Cardiac muscle cell (in vitro differentiated cells and primary cell): Measurements from ENCODE around the gene TP73. TPM values are rescaled to one million over a fixed set of nuclear protein-coding genes. Genes with fewer than 3 reads are reported as not detected.
A peak's percentile ranks its signal among the peaks of the same experiment; 100 is the strongest.

Experiments
- DNase-seq, 2 donors: peaks; one replicate each; pipeline versions ENCODE4 v3.0.0 to v3.0.0-alpha.2; 2010 to 2017; ENCODE audit warnings: low read depth in 1 of 2, low spot score in 1 of 2
- H3K27ac ChIP-seq: fragments of 200-600 bp; sonication (generic); 2 replicates; pipeline ENCODE4 v1.5.1; 2016
- H3K27me3 ChIP-seq: fragments of 200-600 bp; sonication (generic); 2 replicates; pipeline ENCODE4 v1.6.0; 2016; ENCODE audit warnings: control low read depth
- H3K36me3 ChIP-seq: fragments of 200-600 bp; sonication (generic); 2 replicates; pipeline ENCODE4 v1.5.1; 2016; ENCODE audit warnings: control low read depth
- H3K4me1 ChIP-seq: fragments of 200-600 bp; sonication (generic); 2 replicates; pipeline ENCODE4 v1.8.1; 2017; ENCODE audit warnings: low read depth, mild to moderate bottlenecking, mixed run types
- H3K4me3 ChIP-seq: fragments of 200-600 bp; sonication (generic); 2 replicates; pipeline ENCODE4 v1.5.1; 2016; ENCODE audit warnings: mild to moderate bottlenecking
- H3K9me3 ChIP-seq: fragments of 200-600 bp; sonication (generic); 2 replicates; pipeline ENCODE4 v1.5.1; 2017; ENCODE audit warnings: low read depth, mild to moderate bottlenecking, control low read depth
- polyA plus RNA-seq: library from polyadenylated mRNA; unstranded; fragments of >200 nt; fragmentation: Nextera tagmentation; extraction: Ambion mirVana; gene quantifications from 2 replicates; pipeline ENCODE4 v1.2.1, GENCODE V29; 2016
- total RNA-seq: library from RNA; depleted of rRNA; stranded (reverse); fragments of >200 nt; gene quantifications from 2 replicates; pipeline ENCODE4 v1.2.3, GENCODE V29; 2016
- TF ChIP-seq, protein P1 (sequence below): IDR thresholded peaks from 2 replicates; pipeline ENCODE4 v1.5.1; 2012; ENCODE audit warnings: low read depth, mild to moderate bottlenecking, low read length

TP73 gene
- total and polyA plus RNA-seq, 2 experiments from 2014 or later, result 0.87 TPM; not detected in 1

GRCh38 chr1:3745071-3745470 lies 92.8 kb downstream of the TP73 start:
- Histone ChIP-seq H3K4me1 (no peaks in the 10 kb centered on the region), H3K4me3 (no peak overlapping the region), H3K9me3 (no peaks in the 10 kb centered on the region), H3K27ac (no peak overlapping the region), H3K36me3 (peaks cover 13% of the 10 kb centered on the region), H3K27me3 (no peaks in the 10 kb centered on the region)
- TF ChIP-seq, protein P1, sequence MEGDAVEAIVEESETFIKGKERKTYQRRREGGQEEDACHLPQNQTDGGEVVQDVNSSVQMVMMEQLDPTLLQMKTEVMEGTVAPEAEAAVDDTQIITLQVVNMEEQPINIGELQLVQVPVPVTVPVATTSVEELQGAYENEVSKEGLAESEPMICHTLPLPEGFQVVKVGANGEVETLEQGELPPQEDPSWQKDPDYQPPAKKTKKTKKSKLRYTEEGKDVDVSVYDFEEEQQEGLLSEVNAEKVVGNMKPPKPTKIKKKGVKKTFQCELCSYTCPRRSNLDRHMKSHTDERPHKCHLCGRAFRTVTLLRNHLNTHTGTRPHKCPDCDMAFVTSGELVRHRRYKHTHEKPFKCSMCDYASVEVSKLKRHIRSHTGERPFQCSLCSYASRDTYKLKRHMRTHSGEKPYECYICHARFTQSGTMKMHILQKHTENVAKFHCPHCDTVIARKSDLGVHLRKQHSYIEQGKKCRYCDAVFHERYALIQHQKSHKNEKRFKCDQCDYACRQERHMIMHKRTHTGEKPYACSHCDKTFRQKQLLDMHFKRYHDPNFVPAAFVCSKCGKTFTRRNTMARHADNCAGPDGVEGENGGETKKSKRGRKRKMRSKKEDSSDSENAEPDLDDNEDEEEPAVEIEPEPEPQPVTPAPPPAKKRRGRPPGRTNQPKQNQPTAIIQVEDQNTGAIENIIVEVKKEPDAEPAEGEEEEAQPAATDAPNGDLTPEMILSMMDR, result no peak
- DNase-seq, result no peak

DNA sequence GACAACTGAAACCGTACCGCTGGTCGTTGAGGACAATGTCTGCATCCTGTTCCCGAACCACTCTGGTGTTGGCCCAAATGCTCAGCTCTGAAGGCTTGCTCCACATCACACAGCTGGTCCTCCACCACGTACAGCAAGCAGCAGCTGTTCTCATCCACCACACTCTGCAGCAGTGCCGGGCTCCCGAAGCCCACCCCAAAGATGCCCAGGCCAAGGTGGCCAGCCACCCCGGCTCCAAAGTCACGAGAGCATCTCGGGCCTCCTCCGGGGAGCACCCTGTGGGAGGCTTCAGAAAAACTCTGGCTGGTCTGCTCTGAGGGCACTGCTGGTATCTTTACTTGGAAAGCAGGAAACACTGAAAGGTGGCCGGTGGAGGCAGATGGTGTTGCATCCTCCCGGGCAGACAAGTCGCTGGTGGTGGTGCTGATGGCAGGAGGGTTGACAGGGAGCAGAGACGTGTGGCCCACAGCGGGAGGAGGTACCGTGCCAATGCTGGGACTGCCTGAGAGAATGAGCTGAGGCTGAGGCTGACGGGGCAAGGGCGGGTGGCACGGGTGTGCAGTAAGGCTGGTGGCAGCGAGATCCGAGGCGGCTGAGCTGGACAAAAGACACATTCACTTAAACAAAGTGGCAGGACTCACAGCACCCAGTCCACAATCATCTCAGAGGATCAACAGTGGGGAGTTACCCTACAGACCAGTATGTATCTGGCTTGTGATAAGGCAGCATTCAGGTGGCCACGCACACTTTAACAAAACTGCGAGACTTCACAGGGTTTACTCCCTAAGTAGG lies 93.5 kb downstream of the TP73 start:
- peaks cover 11% of the 10 kb centered on the region for H3K36me3 ChIP-seq
- no peaks in the 10 kb centered on the region for H3K27me3 ChIP-seq
- no peak overlapping the region for H3K27ac ChIP-seq
- DNase-seq, result no peak
- H3K9me3 ChIP-seq, result no peaks in the 10 kb centered on the region
- TF ChIP-seq, protein P1, result no peak
- H3K4me3 ChIP-seq, result no peak overlapping the region
- no peaks in the 10 kb centered on the region for H3K4me1 ChIP-seq

DNA sequence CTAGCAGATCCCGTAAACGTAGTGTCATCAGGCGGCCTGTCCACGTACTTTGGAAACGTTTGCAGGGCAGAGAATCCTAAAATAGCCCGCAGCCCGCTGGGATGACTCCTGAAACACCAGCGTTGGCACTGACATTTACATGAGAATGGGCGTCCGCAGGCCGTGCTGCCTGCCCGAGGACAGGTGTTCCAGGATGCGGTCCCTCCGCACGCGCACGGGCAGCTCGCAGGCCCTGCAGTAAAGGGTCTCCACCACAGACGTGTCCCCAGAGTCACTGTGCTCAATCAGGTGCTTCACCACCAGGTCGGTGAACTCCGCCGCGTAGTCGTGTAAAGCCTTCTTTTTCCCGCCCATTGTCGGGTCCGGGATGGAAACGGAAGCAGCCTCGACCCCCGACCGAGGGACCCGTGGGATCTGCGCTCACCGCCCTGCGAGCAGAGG lies 94.1 kb downstream of the TP73 start:
- no peaks in the 10 kb centered on the region for H3K4me1 ChIP-seq
- H3K9me3 ChIP-seq, result no peaks in the 10 kb centered on the region
- peaks cover 7% of the 10 kb centered on the region for H3K36me3 ChIP-seq
- no peak for DNase-seq
- peak overlapping the region; percentile 92 for H3K4me3 ChIP-seq
- TF ChIP-seq, protein P1, result no peak
- no peaks in the 10 kb centered on the region for H3K27me3 ChIP-seq
- H3K27ac ChIP-seq, result no peak overlapping the region

DNA sequence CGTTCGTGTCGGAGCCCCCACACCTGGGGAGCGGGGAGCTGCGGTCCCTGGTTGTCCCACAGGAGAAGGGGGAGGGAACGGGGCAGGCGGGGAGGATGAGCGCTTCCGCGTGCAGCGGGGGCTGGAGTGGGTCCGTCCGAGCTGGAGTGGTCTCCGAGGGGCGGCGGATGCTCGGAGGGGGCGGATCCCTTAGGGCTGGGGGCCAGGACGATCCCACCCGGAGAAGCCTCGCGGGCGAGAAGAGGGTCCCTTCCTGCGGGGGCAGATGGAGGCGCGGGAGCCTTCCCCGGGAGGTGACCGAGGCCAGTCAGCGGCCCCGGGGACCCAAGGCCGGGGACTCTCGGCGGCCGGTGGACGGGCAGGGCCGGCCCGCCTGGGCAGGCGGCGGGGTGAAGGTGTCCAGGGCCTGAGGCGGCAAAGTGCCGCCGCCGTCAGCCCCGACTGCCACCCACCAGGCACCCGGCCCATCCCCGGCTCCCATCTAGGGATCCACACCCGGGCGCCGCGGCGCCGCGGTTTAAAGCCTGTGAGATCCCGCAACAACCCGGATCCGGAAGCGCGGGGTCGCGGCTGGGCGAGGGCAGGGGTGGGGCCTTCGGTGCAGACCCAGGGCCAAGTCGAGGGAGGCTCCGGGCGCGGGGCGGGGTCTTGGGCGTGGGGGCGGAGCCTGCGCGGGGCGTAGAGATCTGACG lies 94.7 kb downstream of the TP73 start:
- Histone ChIP-seq H3K36me3 (peaks cover 5% of the 10 kb centered on the region), H3K27me3 (no peaks in the 10 kb centered on the region), H3K4me1 (no peaks in the 10 kb centered on the region), H3K9me3 (no peaks in the 10 kb centered on the region), H3K4me3 (peak overlapping the region; percentile 92), H3K27ac (no peak overlapping the region)
- TF ChIP-seq, protein P1, result no peak
- DNase-seq, result peak; percentile 78 to 90

DNA sequence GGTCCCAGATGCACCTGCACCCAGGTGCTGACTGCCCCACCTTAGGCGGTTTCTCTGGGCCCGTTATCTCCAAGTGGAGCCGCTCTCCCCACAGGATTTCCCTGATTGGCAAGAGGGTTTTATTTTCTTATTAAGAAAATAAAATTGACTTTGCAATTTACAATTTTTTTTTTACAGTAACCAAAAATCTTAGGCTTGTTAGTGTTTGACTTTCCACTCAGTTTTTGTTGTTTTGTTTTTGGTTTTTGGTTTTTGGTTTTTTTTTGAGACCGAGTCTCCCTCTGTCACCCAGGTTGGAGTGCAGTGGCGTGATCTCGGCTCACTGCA lies 95.2 kb downstream of the TP73 start:
- Histone ChIP-seq H3K27me3 (no peaks in the 10 kb centered on the region), H3K36me3 (peaks cover 5% of the 10 kb centered on the region), H3K27ac (no peak overlapping the region), H3K4me3 (peak overlapping the region; percentile 92), H3K9me3 (no peaks in the 10 kb centered on the region), H3K4me1 (no peaks in the 10 kb centered on the region)
- DNase-seq, result no peak
- TF ChIP-seq, protein P1, result no peak
